MM.1S (cell line): ENCODE data around the gene EIF1B.

Experiments
- CTCF ChIP-seq: fragments of 300-600 bp; sonication (generic); IDR thresholded peaks from 2 replicates; pipeline ENCODE4 v1.5.1; 2016; ENCODE audit warnings: antibody characterized with exemption, low read length, mixed read lengths
- EZH2phosphoT487 ChIP-seq: fragments of 300-600 bp; sonication (generic); IDR thresholded peaks from 2 replicates; pipeline ENCODE4 v1.6.1; 2018; ENCODE audit warnings: antibody characterized with exemption, low read length

GRCh38 chr3:40329071-40329470 lies 19.6 kb downstream of the EIF1B start:
- TF ChIP-seq CTCF = no peak
- TF ChIP-seq EZH2phosphoT487 = no peak
